Smooth muscle cell (in vitro differentiated cells): ENCODE results near the gene BRD4. TPM values are rescaled to one million over a fixed set of nuclear protein-coding genes. Genes with fewer than 3 reads are reported as not detected.
A peak's percentile ranks its signal among the peaks of the same experiment; 100 is the strongest.

Experiments used
- DNase-seq: peaks from one replicate; lab custom pipeline; 2025; ENCODE audit not compliant: unreplicated experiment; lab: John Stamatoyannopoulos, UW
- H2AFZ ChIP-seq: fragments of 200-600 bp; sonication (generic); 2 replicates; pipeline ENCODE4 v1.6.0; 2016; ENCODE audit warnings: antibody characterized with exemption, low read depth, mild to moderate bottlenecking
- H3F3A ChIP-seq: fragments of 200-600 bp; sonication (generic); 2 replicates; pipeline ENCODE4 v1.6.0; 2017; ENCODE audit warnings: antibody characterized with exemption, low read depth
- H3K27ac ChIP-seq: fragments of 200-600 bp; sonication (generic); 2 replicates; pipeline ENCODE4 v1.5.1; 2016; ENCODE audit warnings: low read depth, mild to moderate bottlenecking
- H3K27me3 ChIP-seq: fragments of 200-600 bp; sonication (generic); 2 replicates; pipeline ENCODE4 v1.6.1; 2016; ENCODE audit warnings: low read depth, mild to moderate bottlenecking
- H3K36me3 ChIP-seq: fragments of 200-600 bp; sonication (generic); 2 replicates; pipeline ENCODE4 v1.5.1; 2016; ENCODE audit warnings: low read depth
- H3K4me1 ChIP-seq: fragments of 200-600 bp; sonication (generic); 2 replicates; pipeline ENCODE4 v1.5.1; 2016; ENCODE audit warnings: low read depth
- H3K4me2 ChIP-seq: fragments of 200-600 bp; sonication (generic); 2 replicates; pipeline ENCODE4 v1.6.0; 2016; ENCODE audit warnings: mild to moderate bottlenecking
- H3K4me3 ChIP-seq: fragments of 200-600 bp; sonication (generic); 2 replicates; pipeline ENCODE4 v1.5.1; 2016; ENCODE audit warnings: mild to moderate bottlenecking
- H3K79me2 ChIP-seq: fragments of 200-600 bp; sonication (generic); 2 replicates; pipeline ENCODE4 v1.6.0; 2016; ENCODE audit warnings: low read depth, mild to moderate bottlenecking
- H3K9ac ChIP-seq: fragments of 200-600 bp; sonication (generic); 2 replicates; pipeline ENCODE4 v1.6.0; 2016; ENCODE audit warnings: low read depth
- H3K9me3 ChIP-seq: fragments of 200-600 bp; sonication (generic); replicated peaks from 2 replicates; pipeline ENCODE4 v1.5.1; 2016; ENCODE audit warnings: low read depth
- H4K20me1 ChIP-seq: fragments of 200-600 bp; sonication (generic); 2 replicates; pipeline ENCODE4 v1.6.0; 2016; ENCODE audit warnings: low read depth
- WGBS: methylation state at CpG from one replicate; pipeline ENCODE4 v1.1.7; 2016; ENCODE audit warnings: low lambda C conversion rate; 5-methylcytosine and 5-hydroxymethylcytosine counted together
- polyA plus RNA-seq: library from polyadenylated mRNA; unstranded; fragments of >200 nt; fragmentation: Nextera tagmentation; extraction: Ambion mirVana; gene quantifications from 2 replicates; pipeline ENCODE4 v1.2.1, GENCODE V29; 2016
- total RNA-seq: library from RNA; depleted of rRNA; stranded (reverse); fragments of >200 nt; gene quantifications from 2 replicates; pipeline ENCODE4 v1.2.3, GENCODE V29; 2014
- TF ChIP-seq, protein P1 (sequence below): fragments of 200-600 bp; sonication (generic); IDR thresholded peaks from 2 replicates; pipeline ENCODE4 v1.5.1; 2017; ENCODE audit warnings: borderline replicate concordance, mild to moderate bottlenecking, antibody characterized with exemption; ENCODE audit not compliant: insufficient read depth, poor library complexity, severe bottlenecking

Gene BRD4
- total and polyA plus RNA-seq, 2 experiments from 2014 or later: 24.1 to 102 TPM

DNA sequence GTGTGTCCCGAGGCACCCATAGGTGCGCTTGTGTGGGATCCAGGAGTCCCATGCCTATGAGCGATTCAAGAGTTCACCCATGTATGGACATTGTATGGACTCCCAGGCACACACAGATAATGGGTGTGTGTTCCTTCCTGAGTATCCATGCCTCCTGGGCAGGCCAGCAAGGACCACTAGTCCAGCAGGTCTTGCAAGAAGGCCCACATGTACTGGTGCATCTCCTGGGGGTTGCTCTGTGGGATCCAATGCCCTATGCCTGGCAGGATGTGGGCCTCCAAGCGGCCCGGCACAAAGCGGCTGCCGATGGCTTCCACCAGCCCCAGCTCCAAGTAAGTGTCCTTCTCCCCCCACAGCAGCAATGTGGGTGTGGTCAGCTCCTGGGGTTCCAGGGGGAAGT is 105.1 kb downstream of the BRD4 start:
- TF ChIP-seq, protein P1, sequence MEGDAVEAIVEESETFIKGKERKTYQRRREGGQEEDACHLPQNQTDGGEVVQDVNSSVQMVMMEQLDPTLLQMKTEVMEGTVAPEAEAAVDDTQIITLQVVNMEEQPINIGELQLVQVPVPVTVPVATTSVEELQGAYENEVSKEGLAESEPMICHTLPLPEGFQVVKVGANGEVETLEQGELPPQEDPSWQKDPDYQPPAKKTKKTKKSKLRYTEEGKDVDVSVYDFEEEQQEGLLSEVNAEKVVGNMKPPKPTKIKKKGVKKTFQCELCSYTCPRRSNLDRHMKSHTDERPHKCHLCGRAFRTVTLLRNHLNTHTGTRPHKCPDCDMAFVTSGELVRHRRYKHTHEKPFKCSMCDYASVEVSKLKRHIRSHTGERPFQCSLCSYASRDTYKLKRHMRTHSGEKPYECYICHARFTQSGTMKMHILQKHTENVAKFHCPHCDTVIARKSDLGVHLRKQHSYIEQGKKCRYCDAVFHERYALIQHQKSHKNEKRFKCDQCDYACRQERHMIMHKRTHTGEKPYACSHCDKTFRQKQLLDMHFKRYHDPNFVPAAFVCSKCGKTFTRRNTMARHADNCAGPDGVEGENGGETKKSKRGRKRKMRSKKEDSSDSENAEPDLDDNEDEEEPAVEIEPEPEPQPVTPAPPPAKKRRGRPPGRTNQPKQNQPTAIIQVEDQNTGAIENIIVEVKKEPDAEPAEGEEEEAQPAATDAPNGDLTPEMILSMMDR: no peak
- Histone ChIP-seq H3K9ac (no peak overlapping the region), H3K9me3 (no peaks in the 10 kb centered on the region), H3K36me3 (no peaks in the 10 kb centered on the region), H3K4me3 (no peak overlapping the region), H4K20me1 (no peaks in the 10 kb centered on the region), H3K4me1 (peaks cover 5% of the 10 kb centered on the region), H3K4me2 (no peak overlapping the region), H3K27ac (no peak overlapping the region), H3K27me3 (peaks cover 6% of the 10 kb centered on the region), H3F3A (peaks cover 7% of the 10 kb centered on the region), H2AFZ (no peak overlapping the region), H3K79me2 (no peaks in the 10 kb centered on the region)
- WGBS: 95% methylated on average over 7 of the region's 7 CpGs
- DNase-seq: no peak

DNA sequence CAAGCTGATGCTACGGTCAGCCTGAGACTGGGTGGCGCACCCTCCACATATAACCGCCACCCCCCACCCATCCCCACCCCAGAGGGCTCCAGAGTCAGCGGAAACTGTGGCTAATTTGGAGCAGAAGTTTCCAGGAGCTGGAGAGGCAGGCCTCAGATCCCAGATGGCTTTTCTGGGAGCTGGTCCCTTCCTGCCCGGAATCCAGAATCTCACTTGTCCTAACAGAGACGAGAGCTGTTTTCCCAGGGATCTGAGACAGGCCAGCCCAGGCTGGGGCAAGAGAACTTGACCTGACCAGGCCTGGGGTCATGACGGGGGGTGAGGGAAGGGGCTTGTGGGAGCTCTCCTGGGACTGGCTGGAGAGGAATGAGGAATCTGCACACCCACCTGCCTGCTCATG is 106.6 kb downstream of the BRD4 start:
- Histone ChIP-seq H4K20me1 (no peaks in the 10 kb centered on the region), H3K4me1 (no peaks in the 10 kb centered on the region), H3K9ac (no peak overlapping the region), H3K27ac (no peak overlapping the region), H3K4me3 (no peak overlapping the region), H3K27me3 (no peaks in the 10 kb centered on the region), H3K9me3 (no peaks in the 10 kb centered on the region), H3F3A (peaks cover 7% of the 10 kb centered on the region), H3K79me2 (no peaks in the 10 kb centered on the region), H3K36me3 (no peaks in the 10 kb centered on the region), H3K4me2 (no peak overlapping the region), H2AFZ (no peak overlapping the region)
- TF ChIP-seq, protein P1: no peak
- no peak for DNase-seq
- 91% methylated on average over 7 of the region's 7 CpGs for WGBS

DNA sequence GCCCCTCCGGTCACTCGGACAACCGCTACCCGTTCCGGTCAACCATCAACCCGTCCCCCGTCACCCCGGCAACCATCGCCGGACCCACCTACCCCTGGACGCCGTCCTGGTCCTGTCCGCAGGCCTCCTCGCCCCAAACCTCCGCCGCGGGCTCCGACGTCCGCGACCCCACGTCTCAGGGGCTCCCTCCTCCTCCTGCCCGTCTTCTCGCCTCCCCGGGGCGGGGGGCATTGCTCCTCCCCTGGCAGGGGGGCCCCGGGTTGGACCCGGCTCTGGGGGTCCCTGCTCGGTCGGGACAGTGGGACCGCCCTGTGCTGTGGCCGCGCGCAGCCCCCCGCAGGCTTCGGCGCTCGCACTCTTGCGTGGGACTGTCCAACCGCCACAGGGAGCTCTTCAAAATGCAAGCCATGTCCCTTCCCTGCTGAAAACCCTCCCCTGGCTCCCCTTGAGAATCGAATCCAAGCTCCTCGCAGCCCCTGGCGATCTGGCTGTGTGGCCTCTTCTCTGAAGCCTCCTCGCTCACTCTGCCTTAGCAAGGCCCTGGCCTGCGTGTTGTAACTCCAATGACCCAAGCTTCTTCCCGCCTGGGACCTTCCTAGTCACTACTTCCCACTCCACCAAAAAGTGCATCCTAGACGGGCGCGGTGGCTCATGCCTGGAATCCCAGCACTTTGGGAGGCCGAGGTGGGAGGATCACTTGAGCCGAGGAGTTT is 108.5 kb downstream of the BRD4 start:
- Histone ChIP-seq H3K36me3 (no peaks in the 10 kb centered on the region), H3K4me1 (no peaks in the 10 kb centered on the region), H3K27me3 (no peaks in the 10 kb centered on the region), H3K79me2 (no peaks in the 10 kb centered on the region), H3K9ac (peak overlapping the region; percentile 94), H3K4me2 (peak overlapping the region; percentile 98), H3K27ac (peak overlapping the region; percentile 96), H4K20me1 (no peaks in the 10 kb centered on the region), H3F3A (peaks cover 7% of the 10 kb centered on the region), H3K9me3 (no peaks in the 10 kb centered on the region), H2AFZ (no peak overlapping the region), H3K4me3 (peak overlapping the region; percentile 76)
- DNase-seq: peak; percentile 38
- WGBS: 15% methylated on average over 47 of the region's 51 CpGs
- TF ChIP-seq, protein P1: no peak
